Measurements from ENCODE around the gene CYB561A3. TPM values are rescaled to one million over a fixed set of nuclear protein-coding genes. Genes with fewer than 3 reads are reported as not detected.

Gene CYB561A3
- total RNA-seq, 1 donor from 2014 or later, result 39.0 TPM

DNA sequence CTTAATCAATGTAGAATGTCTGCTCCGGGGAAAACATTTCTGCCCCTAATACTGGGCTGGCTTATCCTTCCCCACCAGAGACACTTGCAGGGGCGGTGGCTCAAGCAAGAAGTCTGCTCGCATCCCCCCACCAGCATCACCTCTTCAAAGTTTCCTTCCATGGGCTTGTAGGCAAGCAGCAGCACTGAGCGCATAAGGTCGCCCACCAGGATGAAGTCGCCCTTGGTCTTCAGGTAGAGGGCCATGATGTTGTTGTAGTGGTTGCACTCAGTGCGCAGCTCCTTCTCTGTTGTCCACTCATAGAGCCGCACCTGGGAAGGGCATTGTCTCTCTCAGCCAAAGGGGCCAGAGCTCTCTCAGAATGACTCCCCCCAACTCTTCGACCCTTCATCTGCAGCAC lies 58.0 kb downstream of the CYB561A3 start:
- Histone ChIP-seq H3K4me3 (ENCODE audit: low read depth, low read length) (no peak overlapping the region), H3K36me3 (ENCODE audit: control insufficient read depth, insufficient read depth, low read length) (peaks cover 5% of the 10 kb centered on the region)
- TF ChIP-seq, protein P1, sequence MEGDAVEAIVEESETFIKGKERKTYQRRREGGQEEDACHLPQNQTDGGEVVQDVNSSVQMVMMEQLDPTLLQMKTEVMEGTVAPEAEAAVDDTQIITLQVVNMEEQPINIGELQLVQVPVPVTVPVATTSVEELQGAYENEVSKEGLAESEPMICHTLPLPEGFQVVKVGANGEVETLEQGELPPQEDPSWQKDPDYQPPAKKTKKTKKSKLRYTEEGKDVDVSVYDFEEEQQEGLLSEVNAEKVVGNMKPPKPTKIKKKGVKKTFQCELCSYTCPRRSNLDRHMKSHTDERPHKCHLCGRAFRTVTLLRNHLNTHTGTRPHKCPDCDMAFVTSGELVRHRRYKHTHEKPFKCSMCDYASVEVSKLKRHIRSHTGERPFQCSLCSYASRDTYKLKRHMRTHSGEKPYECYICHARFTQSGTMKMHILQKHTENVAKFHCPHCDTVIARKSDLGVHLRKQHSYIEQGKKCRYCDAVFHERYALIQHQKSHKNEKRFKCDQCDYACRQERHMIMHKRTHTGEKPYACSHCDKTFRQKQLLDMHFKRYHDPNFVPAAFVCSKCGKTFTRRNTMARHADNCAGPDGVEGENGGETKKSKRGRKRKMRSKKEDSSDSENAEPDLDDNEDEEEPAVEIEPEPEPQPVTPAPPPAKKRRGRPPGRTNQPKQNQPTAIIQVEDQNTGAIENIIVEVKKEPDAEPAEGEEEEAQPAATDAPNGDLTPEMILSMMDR (IDR thresholded peaks at IDR 0.05; ENCODE audit: insufficient read depth, low read length, poor library complexity, severe bottlenecking), result no peak

DNA sequence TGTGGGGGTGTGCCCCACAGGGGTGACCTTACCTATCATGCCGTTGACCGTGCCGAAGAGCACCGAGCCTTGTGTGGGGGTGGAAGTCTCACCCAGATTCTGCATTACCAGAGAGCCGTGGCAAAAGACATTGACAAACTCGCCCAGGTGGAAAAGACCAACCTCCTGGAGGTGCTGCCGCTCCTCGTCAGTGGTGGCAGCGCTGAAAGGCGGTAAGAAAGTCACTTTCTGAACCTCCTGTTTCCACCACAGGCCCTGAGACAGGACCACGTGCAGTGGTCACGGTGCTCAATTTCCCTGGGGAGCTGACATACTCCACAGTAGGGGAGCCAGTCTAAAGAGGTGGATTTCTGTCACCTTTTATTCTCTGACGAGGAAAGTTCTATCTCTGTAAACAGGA lies 59.1 kb downstream of the CYB561A3 start:
- TF ChIP-seq, protein P1 (IDR thresholded peaks at IDR 0.05; ENCODE audit: insufficient read depth, low read length, poor library complexity, severe bottlenecking), result no peak
- no peak overlapping the region for H3K4me3 ChIP-seq (ENCODE audit: low read depth, low read length)
- H3K27me3 ChIP-seq (ENCODE audit: control insufficient read depth, insufficient read depth, low read length), result no peaks in the 10 kb centered on the region
- H3K36me3 ChIP-seq (ENCODE audit: control insufficient read depth, insufficient read depth, low read length), result peaks cover 5% of the 10 kb centered on the region
- no peak for DNase-seq (ENCODE audit: low read depth)

More for the DNA sequence above, 58.0 kb downstream of the CYB561A3 start:
- H3K27me3 ChIP-seq (ENCODE audit: control insufficient read depth, insufficient read depth, low read length), result no peaks in the 10 kb centered on the region
- DNase-seq (ENCODE audit: low read depth), result no peak

Other genes starting within 250 kb of the CYB561A3 start
- gene VPS37C, start 200.5 kb downstream of the CYB561A3 start, total RNA-seq, result 24.4 and 27.8 TPM in 2 replicates
- not detected in 2 replicates for gene PGA3, start 158.4 kb downstream of the CYB561A3 start, total RNA-seq
- not detected in 2 replicates for gene PGA4, start 139.5 kb downstream of the CYB561A3 start, total RNA-seq
- gene PGA5, start 120.7 kb downstream of the CYB561A3 start, total RNA-seq, result not detected in 2 replicates
- gene VWCE, start 66.6 kb downstream of the CYB561A3 start, total RNA-seq, result 4.2 and 8.3 TPM in 2 replicates
- 163 and 165 TPM in 2 replicates for gene DDB1, start 28.8 kb downstream of the CYB561A3 start, total RNA-seq
- 35.2 and 58.8 TPM in 2 replicates for gene TKFC, start 28.7 kb downstream of the CYB561A3 start, total RNA-seq
- gene TMEM138, start 492 bp upstream of the CYB561A3 start, total RNA-seq, result 28.0 and 38.8 TPM in 2 replicates
- gene TMEM216, start 30.7 kb upstream of the CYB561A3 start, total RNA-seq, result 15.9 and 18.3 TPM in 2 replicates
- gene CPSF7, start 68.1 kb upstream of the CYB561A3 start, total RNA-seq, result 47.5 and 53.9 TPM in 2 replicates
- gene SDHAF2, start 68.2 kb upstream of the CYB561A3 start, total RNA-seq, result 32.6 and 35.5 TPM in 2 replicates
- gene LRRC10B, start 146.9 kb upstream of the CYB561A3 start, total RNA-seq, result 0.25 TPM in 1 of 2 replicates, not detected in the other
- gene SYT7, start 219.2 kb upstream of the CYB561A3 start, total RNA-seq, result 12.7 and 15.9 TPM in 2 replicates